GM12878 (cell line): ENCODE results near the gene TAMALIN. TPM values are rescaled to one million over a fixed set of nuclear protein-coding genes. Genes with fewer than 3 reads are reported as not detected.

Experiments
- ATAC-seq: fragments of 200-7000 bp; cut with Tn5 transposase; 3 replicates; pipeline ENCODE4 v1.9.1; 2020; ENCODE audit warnings: mild to moderate bottlenecking, moderate library complexity
- BruUV-seq: library from RNA; stranded (reverse); fragments of 400-500 nt; replicated peaks from 2 replicates; lab custom pipeline; 2021; lab: Mats Ljungman, UMichigan
- CTCF ChIA-PET: fragments of 300-600 bp; sonication (Branson Sonifier 250); formaldehyde crosslinking; extraction: SDS; loops from one replicate; lab custom pipeline; 2021; ENCODE audit warnings: inconsistent platforms; lab: Yijun Ruan, JAX
- POLR2A ChIA-PET: fragments of 350-600 bp; formaldehyde crosslinking; extraction: SDS; loops from one replicate; lab custom pipeline; 2021; ENCODE audit warnings: inconsistent platforms; lab: Charles Lee
- RAD21 ChIA-PET: fragments of 300-600 bp; sonication (Branson Sonifier 250); formaldehyde crosslinking; loops from one replicate; lab custom pipeline; 2023; ENCODE audit warnings: antibody characterized with exemption; ENCODE audit not compliant: unreplicated experiment; lab: Charles Lee
- SMC1A ChIA-PET: fragments of 300-600 bp; sonication (Branson Sonifier 250); formaldehyde crosslinking; loops from one replicate; lab custom pipeline; 2023; ENCODE audit not compliant: unreplicated experiment, uncharacterized antibody; lab: Charles Lee
- DNase-seq: peaks from one replicate; pipeline ENCODE4 v3.0.0-alpha.2; 2011; ENCODE audit warnings: low read depth, low spot score
- FAIRE-seq: peaks from 3 replicates; lab custom pipeline; 2011; peaks lifted over from hg19 to GRCh38; lab: Jason Lieb, UNC
- H2AFZ ChIP-seq: 2 replicates; pipeline ENCODE4 v1.6.0; 2011; ENCODE audit warnings: low read depth, low read length, control low read depth; ENCODE audit not compliant: control insufficient read depth
- H3K27ac ChIP-seq: 2 replicates; pipeline ENCODE4 v1.5.1; 2011; ENCODE audit warnings: control low read depth; ENCODE audit not compliant: control insufficient read depth, insufficient read depth
- H3K27me3 ChIP-seq, 2 experiments: replicated peaks in 1 of 2; 2 replicates each; pipeline versions ENCODE4 v1.6.0 to v1.6.1; 2011; ENCODE audit warnings: low read length in 1 of 2; ENCODE audit not compliant: control insufficient read depth in 2 of 2, insufficient read depth in 2 of 2
- H3K36me3 ChIP-seq, 2 experiments: 2 replicates each; pipeline ENCODE4 v1.5.1; 2011; ENCODE audit warnings: low read length in 1 of 2; ENCODE audit not compliant: control insufficient read depth in 2 of 2, insufficient read depth in 2 of 2
- H3K4me1 ChIP-seq: 2 replicates; pipeline ENCODE4 v1.6.1; 2011; ENCODE audit warnings: mild to moderate bottlenecking, low read length, moderate library complexity, mixed read lengths; ENCODE audit not compliant: control insufficient read depth, insufficient read depth
- H3K4me2 ChIP-seq: 2 replicates; pipeline ENCODE4 v1.6.0; 2011; ENCODE audit warnings: control low read depth; ENCODE audit not compliant: control insufficient read depth, insufficient read depth
- H3K4me3 ChIP-seq: fragments of 200-600 bp; sonication (generic); 2 replicates; pipeline ENCODE4 v1.5.1; 2016
- H3K79me2 ChIP-seq: 2 replicates; pipeline ENCODE4 v1.6.0; 2011; ENCODE audit warnings: low read length; ENCODE audit not compliant: control insufficient read depth, insufficient read depth
- H3K9ac ChIP-seq: 2 replicates; pipeline ENCODE4 v1.8.0; 2011; ENCODE audit warnings: low read length, control low read depth, mixed read lengths; ENCODE audit not compliant: control insufficient read depth, insufficient read depth
- H3K9me3 ChIP-seq: replicated peaks from 3 replicates; pipeline ENCODE4 v1.5.1; 2011; ENCODE audit warnings: mild to moderate bottlenecking, low read length; ENCODE audit not compliant: control insufficient read depth, insufficient read depth
- H4K20me1 ChIP-seq: 2 replicates; pipeline ENCODE4 v1.6.0; 2011; ENCODE audit not compliant: control insufficient read depth, insufficient read depth
- BRCA1 ChIP-seq: IDR thresholded peaks from 2 replicates; pipeline ENCODE4 v1.6.1; 2011; ENCODE audit warnings: low read depth, low read length, improper control_type of control experiment
- CBX5 ChIP-seq: sonication (generic); IDR thresholded peaks from 2 replicates; pipeline ENCODE4 v1.6.1; 2016; ENCODE audit warnings: low read depth, moderate library complexity, mild to moderate bottlenecking, inconsistent platforms
- CREB1 ChIP-seq: IDR thresholded peaks from 2 replicates; pipeline ENCODE4 v1.6.1; 2012; ENCODE audit warnings: low read depth, mild to moderate bottlenecking, inconsistent platforms
- DPF2 ChIP-seq: fragments of 450-650 bp; IDR thresholded peaks from 2 replicates; pipeline ENCODE4 v1.6.1; 2017; ENCODE audit warnings: mild to moderate bottlenecking
- KAT2A ChIP-seq: conservative IDR thresholded peaks from 2 replicates; pipeline ENCODE4 v1.6.1; 2011; ENCODE audit warnings: low read depth, low read length; ENCODE audit not compliant: control insufficient read depth
- PKNOX1 ChIP-seq: fragments of 450-650 bp; IDR thresholded peaks from 2 replicates; pipeline ENCODE4 v1.6.1; 2016; ENCODE audit warnings: mild to moderate bottlenecking
- PML ChIP-seq: IDR thresholded peaks from 2 replicates; pipeline ENCODE4 v1.6.1; 2012; ENCODE audit warnings: low read length, inconsistent platforms
- SIX5 ChIP-seq: IDR thresholded peaks from 2 replicates; pipeline ENCODE4 v1.6.1; 2011; ENCODE audit warnings: mild to moderate bottlenecking, low read depth, low read length, moderate library complexity; ENCODE audit not compliant: severe bottlenecking
- SMARCA5 ChIP-seq: fragments of 450-650 bp; IDR thresholded peaks from 2 replicates; pipeline ENCODE4 v1.6.1; 2017; ENCODE audit warnings: mild to moderate bottlenecking
- SUZ12 ChIP-seq: fragments of 200-600 bp; sonication (generic); IDR thresholded peaks from one replicate; pipeline ENCODE4 v1.6.1; 2018; ENCODE audit warnings: antibody characterized with exemption, mild to moderate bottlenecking; ENCODE audit not compliant: unreplicated experiment
- WGBS: methylation state at CpG from one replicate; pipeline ENCODE4 v1.1.6; 2016; ENCODE audit warnings: low lambda C conversion rate; ENCODE audit not compliant: insufficient replicate concordance, insufficient coverage; ENCODE audit errors: missing lambda C conversion rate; 5-methylcytosine and 5-hydroxymethylcytosine counted together
- in situ Hi-C: fragments of 300-500 bp; cut with MboI; formaldehyde crosslinking; loops from 9 replicates; pipeline ENCODE4 v1.14.3; 2018; ENCODE audit warnings: mixed read lengths
- intact Hi-C: fragments of 100-400 bp; cut with micrococcal nuclease; formaldehyde crosslinking; loops from one replicate; pipeline ENCODE4 v1.14.2; 2022; ENCODE audit not compliant: unreplicated experiment
- polyA plus RNA-seq, 11 experiments: library from polyadenylated mRNA; depleted of rRNA in 4 of 11; unstranded in 6 of 11; stranded (reverse) in 5 of 11; fragments of >200 nt; fragmentation: Nextera tagmentation in 4 of 11; fragmentation: Illumina TruSeq in 1 of 11; extraction: Ambion mirVana in 4 of 11; extraction: Trizol in 1 of 11; gene quantifications; 1 replicate in 1 of 11; 2 replicates in 10 of 11; pipeline versions ENCODE4 v1.2.1 to v1.2.3, GENCODE V29; 2011 to 2016; ENCODE audit warnings: inconsistent platforms in 2 of 11, missing spikeins in 2 of 11, low read depth in 1 of 11
- total RNA-seq, 4 experiments: library from RNA; depleted of rRNA in 3 of 4; stranded (reverse); fragments of >200 nt in 3 of 4; fragmentation: Illumina TruSeq in 1 of 4; extraction: Trizol in 1 of 4; gene quantifications; 2 replicates each; pipeline versions ENCODE4 v1.2.1 to v1.2.3, GENCODE V29; 2013 to 2021
- TF ChIP-seq, protein P1 (sequence below): fragments of 450-650 bp; IDR thresholded peaks from 2 replicates; pipeline ENCODE4 v1.6.1; 2017; ENCODE audit warnings: mild to moderate bottlenecking, moderate library complexity
- TF ChIP-seq, protein P2 (sequence below): IDR thresholded peaks from 2 replicates; pipeline ENCODE4 v1.6.1; 2012; ENCODE audit warnings: low read length, inconsistent platforms
- TF ChIP-seq, protein P3 (sequence below): fragments of 450-650 bp; formaldehyde crosslinking; IDR thresholded peaks from 2 replicates; pipeline ENCODE4 v1.4.0; 2020; ENCODE audit warnings: mild to moderate bottlenecking, moderate library complexity

TAMALIN gene
- total and polyA plus RNA-seq, 10 of the 15 experiments (the other 5 are each of a cell fraction or from before 2014, with no cell fraction given) = 0.09 to 0.58 (median 0.19) TPM; not detected in 4

DNA sequence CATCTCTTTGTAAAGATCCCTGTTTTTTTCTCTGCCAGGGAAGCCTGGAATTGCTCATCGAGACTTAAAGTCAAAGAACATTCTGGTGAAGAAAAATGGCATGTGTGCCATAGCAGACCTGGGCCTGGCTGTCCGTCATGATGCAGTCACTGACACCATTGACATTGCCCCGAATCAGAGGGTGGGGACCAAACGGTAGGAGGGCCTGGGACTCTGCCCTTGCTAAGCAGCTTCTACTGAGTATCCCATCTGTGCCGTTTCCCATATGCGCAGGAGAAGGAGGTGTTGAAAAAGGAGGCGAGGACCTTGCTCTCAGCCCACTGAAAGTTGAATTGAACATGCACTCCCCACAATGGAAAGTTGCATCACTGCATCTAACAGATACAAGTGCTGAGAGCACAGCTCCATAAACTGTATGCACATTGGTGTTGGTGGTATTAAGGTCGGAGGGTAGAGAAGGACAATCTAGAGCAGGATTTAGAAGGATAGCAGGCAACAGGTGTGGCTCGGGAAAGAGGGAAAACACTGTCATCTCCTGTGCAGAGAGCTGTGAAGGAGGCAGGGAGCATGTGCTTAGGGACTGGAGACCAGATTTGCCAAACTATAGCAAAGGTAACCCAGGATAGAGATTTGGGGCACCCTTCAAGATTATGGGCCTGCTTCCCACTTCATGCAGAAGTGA, 21.5 kb upstream of the TAMALIN start:
- DNase-seq = no peak
- no peak for FAIRE-seq
- Histone ChIP-seq H3K9me3 (no peaks in the 10 kb centered on the region), H3K4me1 (no peaks in the 10 kb centered on the region), H3K36me3 (no peaks in the 10 kb centered on the region), H3K4me3 (no peak overlapping the region), H3K9ac (no peak overlapping the region), H3K4me2 (no peak overlapping the region), H3K27me3 (peaks cover 0 to 5% of the 10 kb centered on the region in 2 experiments; a peak in 2 of 4 replicates), H3K79me2 (no peaks in the 10 kb centered on the region), H3K27ac (no peak overlapping the region), H4K20me1 (no peaks in the 10 kb centered on the region), H2AFZ (no peak overlapping the region)
- in situ Hi-C loops (no loop called here), intact Hi-C loops (loop anchor here (10.0 kb wide), 1 partner anchor 560 kb away; the partner anchor contains the start of gene SLC4A8)
- ChIA-PET POLR2A (no interaction called here), SMC1A (interaction anchor here (0.7 to 1.1 kb wide), 2 partner anchors 15 to 40 kb away, joined by 3 to 4 read pairs; no protein-coding TSS in a partner anchor), RAD21 (interaction anchor here (0.8 kb wide), 1 partner anchor 58 kb away, joined by 3 read pairs; no protein-coding TSS in a partner anchor), CTCF (interaction anchor here (0.8 to 3.0 kb wide), 9 partner anchors 9 to 91 kb away, joined by 3 to 10 read pairs (median 4); no protein-coding TSS in a partner anchor)
- no TSS peak for BruUV-seq
- WGBS = 28% methylated on average over 9 of the region's 9 CpGs
- no peak for ATAC-seq
- TF ChIP-seq PKNOX1 (no peak), SMARCA5 (no peak), DPF2 (no peak), BRCA1 (no peak), CBX5 (no peak), SUZ12 (no peak), KAT2A (no peak), PML (no peak), SIX5 (no peak), CREB1 (no peak)
- TF ChIP-seq, protein P1, sequence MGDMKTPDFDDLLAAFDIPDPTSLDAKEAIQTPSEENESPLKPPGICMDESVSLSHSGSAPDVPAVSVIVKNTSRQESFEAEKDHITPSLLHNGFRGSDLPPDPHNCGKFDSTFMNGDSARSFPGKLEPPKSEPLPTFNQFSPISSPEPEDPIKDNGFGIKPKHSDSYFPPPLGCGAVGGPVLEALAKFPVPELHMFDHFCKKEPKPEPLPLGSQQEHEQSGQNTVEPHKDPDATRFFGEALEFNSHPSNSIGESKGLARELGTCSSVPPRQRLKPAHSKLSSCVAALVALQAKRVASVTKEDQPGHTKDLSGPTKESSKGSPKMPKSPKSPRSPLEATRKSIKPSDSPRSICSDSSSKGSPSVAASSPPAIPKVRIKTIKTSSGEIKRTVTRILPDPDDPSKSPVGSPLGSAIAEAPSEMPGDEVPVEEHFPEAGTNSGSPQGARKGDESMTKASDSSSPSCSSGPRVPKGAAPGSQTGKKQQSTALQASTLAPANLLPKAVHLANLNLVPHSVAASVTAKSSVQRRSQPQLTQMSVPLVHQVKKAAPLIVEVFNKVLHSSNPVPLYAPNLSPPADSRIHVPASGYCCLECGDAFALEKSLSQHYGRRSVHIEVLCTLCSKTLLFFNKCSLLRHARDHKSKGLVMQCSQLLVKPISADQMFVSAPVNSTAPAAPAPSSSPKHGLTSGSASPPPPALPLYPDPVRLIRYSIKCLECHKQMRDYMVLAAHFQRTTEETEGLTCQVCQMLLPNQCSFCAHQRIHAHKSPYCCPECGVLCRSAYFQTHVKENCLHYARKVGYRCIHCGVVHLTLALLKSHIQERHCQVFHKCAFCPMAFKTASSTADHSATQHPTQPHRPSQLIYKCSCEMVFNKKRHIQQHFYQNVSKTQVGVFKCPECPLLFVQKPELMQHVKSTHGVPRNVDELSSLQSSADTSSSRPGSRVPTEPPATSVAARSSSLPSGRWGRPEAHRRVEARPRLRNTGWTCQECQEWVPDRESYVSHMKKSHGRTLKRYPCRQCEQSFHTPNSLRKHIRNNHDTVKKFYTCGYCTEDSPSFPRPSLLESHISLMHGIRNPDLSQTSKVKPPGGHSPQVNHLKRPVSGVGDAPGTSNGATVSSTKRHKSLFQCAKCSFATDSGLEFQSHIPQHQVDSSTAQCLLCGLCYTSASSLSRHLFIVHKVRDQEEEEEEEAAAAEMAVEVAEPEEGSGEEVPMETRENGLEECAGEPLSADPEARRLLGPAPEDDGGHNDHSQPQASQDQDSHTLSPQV = no peak
- TF ChIP-seq, protein P2, sequence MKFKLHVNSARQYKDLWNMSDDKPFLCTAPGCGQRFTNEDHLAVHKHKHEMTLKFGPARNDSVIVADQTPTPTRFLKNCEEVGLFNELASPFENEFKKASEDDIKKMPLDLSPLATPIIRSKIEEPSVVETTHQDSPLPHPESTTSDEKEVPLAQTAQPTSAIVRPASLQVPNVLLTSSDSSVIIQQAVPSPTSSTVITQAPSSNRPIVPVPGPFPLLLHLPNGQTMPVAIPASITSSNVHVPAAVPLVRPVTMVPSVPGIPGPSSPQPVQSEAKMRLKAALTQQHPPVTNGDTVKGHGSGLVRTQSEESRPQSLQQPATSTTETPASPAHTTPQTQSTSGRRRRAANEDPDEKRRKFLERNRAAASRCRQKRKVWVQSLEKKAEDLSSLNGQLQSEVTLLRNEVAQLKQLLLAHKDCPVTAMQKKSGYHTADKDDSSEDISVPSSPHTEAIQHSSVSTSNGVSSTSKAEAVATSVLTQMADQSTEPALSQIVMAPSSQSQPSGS = no peak
- TF ChIP-seq, protein P3, sequence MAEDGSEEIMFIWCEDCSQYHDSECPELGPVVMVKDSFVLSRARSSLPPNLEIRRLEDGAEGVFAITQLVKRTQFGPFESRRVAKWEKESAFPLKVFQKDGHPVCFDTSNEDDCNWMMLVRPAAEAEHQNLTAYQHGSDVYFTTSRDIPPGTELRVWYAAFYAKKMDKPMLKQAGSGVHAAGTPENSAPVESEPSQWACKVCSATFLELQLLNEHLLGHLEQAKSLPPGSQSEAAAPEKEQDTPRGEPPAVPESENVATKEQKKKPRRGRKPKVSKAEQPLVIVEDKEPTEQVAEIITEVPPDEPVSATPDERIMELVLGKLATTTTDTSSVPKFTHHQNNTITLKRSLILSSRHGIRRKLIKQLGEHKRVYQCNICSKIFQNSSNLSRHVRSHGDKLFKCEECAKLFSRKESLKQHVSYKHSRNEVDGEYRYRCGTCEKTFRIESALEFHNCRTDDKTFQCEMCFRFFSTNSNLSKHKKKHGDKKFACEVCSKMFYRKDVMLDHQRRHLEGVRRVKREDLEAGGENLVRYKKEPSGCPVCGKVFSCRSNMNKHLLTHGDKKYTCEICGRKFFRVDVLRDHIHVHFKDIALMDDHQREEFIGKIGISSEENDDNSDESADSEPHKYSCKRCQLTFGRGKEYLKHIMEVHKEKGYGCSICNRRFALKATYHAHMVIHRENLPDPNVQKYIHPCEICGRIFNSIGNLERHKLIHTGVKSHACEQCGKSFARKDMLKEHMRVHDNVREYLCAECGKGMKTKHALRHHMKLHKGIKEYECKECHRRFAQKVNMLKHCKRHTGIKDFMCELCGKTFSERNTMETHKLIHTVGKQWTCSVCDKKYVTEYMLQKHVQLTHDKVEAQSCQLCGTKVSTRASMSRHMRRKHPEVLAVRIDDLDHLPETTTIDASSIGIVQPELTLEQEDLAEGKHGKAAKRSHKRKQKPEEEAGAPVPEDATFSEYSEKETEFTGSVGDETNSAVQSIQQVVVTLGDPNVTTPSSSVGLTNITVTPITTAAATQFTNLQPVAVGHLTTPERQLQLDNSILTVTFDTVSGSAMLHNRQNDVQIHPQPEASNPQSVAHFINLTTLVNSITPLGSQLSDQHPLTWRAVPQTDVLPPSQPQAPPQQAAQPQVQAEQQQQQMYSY (CRISPR knock-in tag) = no peak
